HUES64 (cell line): ENCODE measurements around the gene GABRG1.

Experiments
- H3K27ac ChIP-seq: 2 replicates; pipeline ENCODE4 v1.7.0; 2013; ENCODE audit warnings: low read depth, low read length, inconsistent platforms
- H3K27me3 ChIP-seq: 2 replicates; pipeline ENCODE4 v1.6.1; 2013; ENCODE audit warnings: mild to moderate bottlenecking, low read length; ENCODE audit not compliant: insufficient read depth
- H3K36me3 ChIP-seq: 2 replicates; pipeline ENCODE4 v1.6.1; 2013; ENCODE audit warnings: mild to moderate bottlenecking, low read length; ENCODE audit not compliant: insufficient read depth
- H3K4me1 ChIP-seq: 2 replicates; pipeline ENCODE4 v1.6.1; 2013; ENCODE audit warnings: mild to moderate bottlenecking, low read length, moderate library complexity; ENCODE audit not compliant: insufficient read depth
- H3K4me3 ChIP-seq: 2 replicates; pipeline ENCODE4 v1.5.1; 2013; ENCODE audit warnings: mild to moderate bottlenecking, low read length, moderate library complexity
- H3K9ac ChIP-seq: 2 replicates; pipeline ENCODE4 v1.6.1; 2013; ENCODE audit warnings: mild to moderate bottlenecking, low read depth, low read length
- H3K9me3 ChIP-seq: 2 replicates; pipeline ENCODE4 v1.6.1; 2013; ENCODE audit warnings: low read depth, low read length; ENCODE audit not compliant: insufficient read depth
- WGBS: fragments of 150-250, 120-280 bp; methylation state at CpG from one replicate; pipeline ENCODE4 v1.1.7; 2013; ENCODE audit warnings: missing lambda C conversion rate; 5-methylcytosine and 5-hydroxymethylcytosine counted together

The GABRG1 gene

GRCh38 chr4:45989775-45990174 is 134.1 kb downstream of the GABRG1 start:
- Histone ChIP-seq H3K36me3 (no peaks in the 10 kb centered on the region), H3K27me3 (no peaks in the 10 kb centered on the region), H3K9ac (no peak overlapping the region), H3K4me3 (no peak overlapping the region), H3K27ac (no peak overlapping the region), H3K4me1 (peaks cover 12% of the 10 kb centered on the region), H3K9me3 (no peaks in the 10 kb centered on the region)
- no CpG with 5 or more reads among the region's 1 CpG for WGBS

GRCh38 chr4:45987858-45988257 is 136.0 kb downstream of the GABRG1 start:
- Histone ChIP-seq H3K4me3 (no peak overlapping the region), H3K4me1 (peaks cover 17% of the 10 kb centered on the region), H3K36me3 (no peaks in the 10 kb centered on the region), H3K27ac (no peak overlapping the region), H3K9me3 (no peaks in the 10 kb centered on the region), H3K9ac (no peak overlapping the region), H3K27me3 (no peaks in the 10 kb centered on the region)
- 100% methylated on average over 1 of the region's 1 CpG for WGBS
